Stimulated activated naive CD8-positive, alpha-beta T cell treated with anti-CD3 and anti-CD28 coated beads, Interleukin-15, Interleukin-2, amounts not matched to agents 100 ng/mL and 50 ng/mL, for 24 hours (primary cell): ENCODE data around the gene DCTN5.
"Not testable (repeated sequence)": the region's sequence is repeated elsewhere in the genome, so short reads cannot be mapped to it uniquely, and the experiment has no call there.

Experiments
- H3K27ac Mint-ChIP-seq: one replicate; pipeline ENCODE4 v1.8.0; 2021; ENCODE audit warnings: mild to moderate bottlenecking, mixed read lengths
- H3K27me3 Mint-ChIP-seq: one replicate; pipeline ENCODE4 v1.8.0; 2021; ENCODE audit warnings: mixed read lengths
- H3K36me3 Mint-ChIP-seq: one replicate; pipeline ENCODE4 v1.8.0; 2021; ENCODE audit warnings: low read depth, mixed read lengths
- H3K4me1 Mint-ChIP-seq: one replicate; pipeline ENCODE4 v1.8.0; 2021; ENCODE audit warnings: low read depth, mixed read lengths
- H3K4me3 Mint-ChIP-seq: one replicate; pipeline ENCODE4 v1.8.0; 2021; ENCODE audit warnings: mild to moderate bottlenecking, mixed read lengths
- H3K9me3 Mint-ChIP-seq: one replicate; pipeline ENCODE4 v1.8.0; 2021; ENCODE audit warnings: mixed read lengths

The DCTN5 gene

DNA sequence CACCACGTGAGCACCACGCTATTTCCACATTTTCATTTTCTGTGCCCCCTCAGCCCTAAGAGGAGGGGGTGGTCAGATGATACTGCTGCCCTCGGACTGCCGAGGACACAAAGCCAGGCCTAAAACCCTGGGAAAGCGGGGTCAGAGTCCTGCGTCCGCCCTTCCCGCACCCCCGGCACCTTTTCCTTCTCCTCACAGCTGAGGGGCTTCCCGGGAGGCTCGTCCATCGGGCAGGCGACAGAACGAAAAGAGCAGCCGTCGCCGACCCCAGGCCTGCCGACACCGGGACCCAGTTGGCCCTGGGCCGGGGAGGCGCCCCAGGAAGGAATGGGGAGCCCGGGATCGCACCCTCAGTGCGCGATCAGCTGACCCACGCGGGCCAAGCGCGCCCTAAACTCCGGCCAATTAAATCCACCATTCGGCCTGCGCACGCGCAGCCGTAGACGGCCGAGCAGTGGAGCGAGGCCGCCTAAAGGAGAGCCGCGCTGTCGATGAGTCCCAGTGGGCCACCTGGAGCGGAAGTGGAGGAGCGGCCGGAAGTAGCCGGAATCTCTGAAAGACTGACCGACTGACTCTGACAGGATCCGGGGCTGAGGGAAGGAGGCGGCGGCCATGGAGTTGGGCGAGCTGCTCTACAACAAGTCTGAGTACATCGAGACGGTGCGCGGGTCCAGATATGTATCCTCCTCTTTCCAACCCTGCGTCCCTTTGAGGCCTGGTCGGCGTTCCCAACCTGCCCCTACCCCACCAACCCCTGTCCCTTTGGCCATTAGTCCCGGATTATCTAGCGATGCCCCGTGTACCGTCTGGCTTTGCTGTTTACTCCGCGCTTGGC, at the start of gene DCTN5, which contains the start of gene PALB2:
Gene DCTN5, plus strand, starts transcription at position 536 of the 835 bp plus-strand sequence. Its CDS starts 77 bp downstream, at position 613.
Gene PALB2, minus strand, starts transcription at position 380 of the 835 bp plus-strand sequence. Its CDS starts 153 bp downstream, at position 227.
- H3K4me3 Mint-ChIP-seq, result peak within 1 kb of the TSS; percentile 98
- peak within 1 kb of the TSS; percentile 93 for H3K27ac Mint-ChIP-seq
- peaks cover 47% of the 10 kb centered on the region for H3K36me3 Mint-ChIP-seq
- H3K4me1 Mint-ChIP-seq, result peaks cover 34% of the 10 kb centered on the region
- H3K27me3 Mint-ChIP-seq, result no peaks in the 10 kb centered on the region
- H3K9me3 Mint-ChIP-seq, result no peaks in the 10 kb centered on the region

- peaks cover 29% of the 10 kb centered on the region for H3K4me1 Mint-ChIP-seq
- peak overlapping the region; percentile 86 for H3K4me3 Mint-ChIP-seq
- H3K27ac Mint-ChIP-seq, result peak overlapping the region; percentile 52
Measured at GRCh38 chr16:23594186-23594585, 47.1 kb upstream of the DCTN5 start.

DNA sequence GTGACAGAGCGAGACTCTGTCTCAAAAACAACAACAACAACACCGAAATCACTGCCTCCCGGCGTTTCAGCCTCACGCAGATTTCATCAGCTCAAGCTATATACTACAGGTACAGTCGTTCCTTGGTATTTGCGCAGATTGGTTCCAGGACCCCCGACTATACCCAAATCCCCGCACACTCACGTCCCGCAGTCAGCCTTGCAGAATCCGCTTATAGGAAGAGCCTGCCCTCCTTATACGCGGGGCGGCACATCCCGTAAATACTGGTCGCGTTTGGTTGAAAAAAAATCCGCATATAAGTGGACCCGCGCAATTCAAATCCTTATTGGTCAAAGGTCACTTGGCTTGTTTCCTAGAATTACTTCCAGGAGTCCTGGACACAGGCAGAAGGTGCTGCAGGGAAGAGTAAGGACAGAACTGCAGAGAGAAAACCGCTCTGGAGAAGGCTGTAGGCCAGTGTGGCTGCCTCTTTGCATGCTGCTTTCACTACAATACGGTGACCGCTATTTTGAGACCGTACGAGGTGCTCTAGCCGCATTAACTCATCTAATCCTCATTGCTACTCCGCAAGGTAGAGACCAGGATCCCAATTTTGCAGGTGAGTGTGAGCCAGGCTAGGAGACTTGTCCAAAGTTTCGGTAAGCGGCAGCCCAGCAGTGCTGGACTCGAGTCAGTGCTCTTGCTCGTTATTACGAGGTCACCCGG, 45.9 kb upstream of the DCTN5 start:
- Mint-ChIP-seq H3K36me3 (peaks cover 25% of the 10 kb centered on the region), H3K27me3 (no peaks in the 10 kb centered on the region), H3K4me1 (peaks cover 29% of the 10 kb centered on the region)

More at GRCh38 chr16:23594186-23594585, 47.1 kb upstream of the DCTN5 start:
- Mint-ChIP-seq H3K27me3 (no peaks in the 10 kb centered on the region), H3K9me3 (no peaks in the 10 kb centered on the region), H3K36me3 (peaks cover 29% of the 10 kb centered on the region)

GRCh38 chr16:23595951-23596720, 45.1 kb upstream of the DCTN5 start, which contains the start of gene NDUFAB1:
TSS of gene NDUFAB1 (minus strand) at chr16:23596316. CDS start at chr16:23596290, 26 bp downstream.
- H3K27ac Mint-ChIP-seq, result peak within 1 kb of the TSS; percentile 70
- H3K27me3 Mint-ChIP-seq, result no peaks in the 10 kb centered on the region
- H3K4me3 Mint-ChIP-seq, result peak within 1 kb of the TSS; percentile 86
- peaks cover 29% of the 10 kb centered on the region for H3K4me1 Mint-ChIP-seq
- H3K9me3 Mint-ChIP-seq, result no peaks in the 10 kb centered on the region
- peaks cover 29% of the 10 kb centered on the region for H3K36me3 Mint-ChIP-seq

More for the DNA sequence above, 45.9 kb upstream of the DCTN5 start:
- H3K27ac Mint-ChIP-seq, result peak overlapping the region; percentile 67
- peak overlapping the region; percentile 86 for H3K4me3 Mint-ChIP-seq
- H3K9me3 Mint-ChIP-seq, result no peaks in the 10 kb centered on the region

GRCh38 chr16:23597003-23597756, 44.1 kb upstream of the DCTN5 start:
- peaks cover 29% of the 10 kb centered on the region for H3K4me1 Mint-ChIP-seq
- no peaks in the 10 kb centered on the region for H3K27me3 Mint-ChIP-seq
- peaks cover 23% of the 10 kb centered on the region for H3K36me3 Mint-ChIP-seq
- H3K9me3 Mint-ChIP-seq, result no peaks in the 10 kb centered on the region
- no peak overlapping the region for H3K4me3 Mint-ChIP-seq
- H3K27ac Mint-ChIP-seq, result peak overlapping the region; percentile 21

GRCh38 chr16:23607726-23608125, 33.5 kb upstream of the DCTN5 start:
- Mint-ChIP-seq H3K4me1 (no peaks in the 10 kb centered on the region), H3K9me3 (no peaks in the 10 kb centered on the region), H3K27ac (no peak overlapping the region), H3K4me3 (no peak overlapping the region), H3K27me3 (no peaks in the 10 kb centered on the region), H3K36me3 (peaks cover 29% of the 10 kb centered on the region)

GRCh38 chr16:23608194-23608593, 33.1 kb upstream of the DCTN5 start:
- Mint-ChIP-seq H3K4me1 (no peaks in the 10 kb centered on the region), H3K27me3 (no peaks in the 10 kb centered on the region), H3K36me3 (peaks cover 26% of the 10 kb centered on the region), H3K9me3 (no peaks in the 10 kb centered on the region), H3K4me3 (no peak overlapping the region), H3K27ac (no peak overlapping the region)

DNA sequence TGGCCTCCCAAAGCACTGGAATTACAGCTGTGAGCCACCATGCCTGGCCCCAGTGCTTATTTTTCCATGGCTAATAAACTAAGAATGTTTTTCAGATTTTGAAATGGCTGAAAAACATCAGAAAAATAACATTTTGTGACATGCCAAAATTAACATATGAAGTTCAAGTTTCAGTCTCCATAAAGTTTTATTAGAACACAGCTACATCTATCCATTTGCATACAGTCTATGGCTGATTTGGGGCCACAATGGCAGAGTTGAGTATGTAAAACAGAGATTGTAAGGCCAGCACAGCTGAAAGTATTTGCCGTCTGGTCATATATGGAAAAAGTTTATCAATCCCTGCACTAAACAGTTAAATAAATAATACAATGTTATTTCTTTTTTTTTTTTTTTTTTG, 31.3 kb upstream of the DCTN5 start:
- H3K36me3 Mint-ChIP-seq, result peaks cover 27% of the 10 kb centered on the region

DNA sequence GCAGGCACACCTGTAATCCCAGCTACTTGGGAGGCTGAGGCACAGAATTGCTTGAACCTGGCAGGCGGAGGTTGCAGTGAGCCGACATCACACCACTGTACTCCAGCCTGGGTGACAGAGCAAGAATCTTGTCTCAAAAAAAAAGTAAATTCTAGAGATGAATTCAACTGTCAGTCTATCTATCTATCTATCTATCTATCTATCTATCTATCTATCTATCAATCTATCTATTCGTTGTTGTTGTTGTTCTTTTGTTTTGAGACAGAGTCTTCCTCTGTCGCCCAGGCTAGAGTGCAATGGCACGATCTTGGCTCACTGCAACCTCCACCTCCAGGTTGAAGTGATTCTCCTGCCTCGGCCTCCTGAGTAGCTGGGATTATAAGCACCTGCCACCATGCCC, 30.4 kb upstream of the DCTN5 start:
- not testable (repeated sequence) for H3K4me3 Mint-ChIP-seq, H3K27ac Mint-ChIP-seq, H3K27me3 Mint-ChIP-seq, H3K9me3 Mint-ChIP-seq, H3K4me1 Mint-ChIP-seq
- peaks cover 28% of the 10 kb centered on the region for H3K36me3 Mint-ChIP-seq

More for the DNA sequence above, 31.3 kb upstream of the DCTN5 start:
- Mint-ChIP-seq H3K4me1 (no peaks in the 10 kb centered on the region), H3K27ac (no peak overlapping the region), H3K4me3 (no peak overlapping the region), H3K27me3 (no peaks in the 10 kb centered on the region), H3K9me3 (no peaks in the 10 kb centered on the region)

DNA sequence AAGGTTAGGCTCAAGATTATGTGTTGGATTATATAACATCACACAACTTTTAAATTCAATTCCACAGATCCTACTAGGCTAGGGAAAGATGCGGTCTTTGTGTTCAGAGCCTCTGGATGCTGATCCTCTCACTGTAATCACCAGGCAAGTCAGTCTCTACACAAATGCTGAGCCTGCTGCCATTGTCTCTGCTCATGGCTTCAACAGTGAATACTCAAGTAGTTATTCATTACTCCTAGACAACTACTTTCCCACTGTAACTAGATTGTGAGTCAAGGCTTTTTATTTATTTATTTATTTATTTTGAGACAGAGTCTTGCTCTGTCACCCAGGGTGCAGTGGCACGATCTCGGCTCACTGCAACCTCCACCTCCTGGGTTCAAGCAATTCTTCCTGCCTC, 29.3 kb upstream of the DCTN5 start:
- Mint-ChIP-seq H3K27me3 (no peaks in the 10 kb centered on the region), H3K4me1 (no peaks in the 10 kb centered on the region), H3K27ac (no peak overlapping the region), H3K36me3 (peaks cover 32% of the 10 kb centered on the region), H3K4me3 (no peak overlapping the region), H3K9me3 (no peaks in the 10 kb centered on the region)

DNA sequence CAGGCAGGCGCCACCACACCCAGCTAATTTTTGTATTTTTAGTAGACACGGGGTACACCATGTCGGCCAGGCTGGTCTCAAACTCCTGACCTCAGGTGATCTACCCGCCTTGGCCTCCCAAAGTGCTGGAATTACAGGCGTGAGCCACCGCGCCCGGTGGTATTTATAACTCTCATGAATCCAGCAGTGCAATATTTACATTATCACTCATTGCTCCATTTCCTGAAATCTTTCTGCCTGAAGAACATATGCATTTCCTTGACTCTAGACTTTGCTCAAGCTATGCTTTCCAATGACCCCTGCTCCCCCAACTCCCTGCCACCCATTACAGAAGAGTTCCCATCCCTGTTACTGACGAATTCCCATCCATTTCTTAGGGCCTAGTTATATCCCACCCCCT, 25.5 kb upstream of the DCTN5 start:
- Mint-ChIP-seq H3K4me3 (no peak overlapping the region), H3K27me3 (no peaks in the 10 kb centered on the region), H3K36me3 (peaks cover 53% of the 10 kb centered on the region), H3K9me3 (no peaks in the 10 kb centered on the region), H3K27ac (no peak overlapping the region), H3K4me1 (no peaks in the 10 kb centered on the region)

DNA sequence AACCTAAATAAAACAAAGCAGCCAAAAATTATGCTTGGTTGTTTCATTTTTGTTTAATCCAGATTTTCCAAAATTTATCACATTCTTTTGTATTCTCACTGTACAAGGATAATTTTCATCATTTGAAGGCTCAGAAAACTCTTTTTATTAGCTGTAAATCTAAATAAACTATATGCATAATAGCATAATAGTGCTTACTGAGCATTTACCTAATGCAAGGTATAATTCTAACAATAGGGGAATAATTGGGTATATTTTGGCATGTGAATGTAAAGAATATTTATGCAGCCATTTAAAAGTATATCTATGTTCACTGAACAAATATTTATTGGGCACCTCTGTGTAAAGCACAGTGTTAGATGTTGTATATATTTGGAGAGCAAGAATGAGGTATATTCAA, 17.2 kb upstream of the DCTN5 start:
- H3K4me1 Mint-ChIP-seq, result no peaks in the 10 kb centered on the region
- H3K9me3 Mint-ChIP-seq, result no peaks in the 10 kb centered on the region
- no peaks in the 10 kb centered on the region for H3K27me3 Mint-ChIP-seq
- no peak overlapping the region for H3K27ac Mint-ChIP-seq
- no peak overlapping the region for H3K4me3 Mint-ChIP-seq
- H3K36me3 Mint-ChIP-seq, result peaks cover 76% of the 10 kb centered on the region

DNA sequence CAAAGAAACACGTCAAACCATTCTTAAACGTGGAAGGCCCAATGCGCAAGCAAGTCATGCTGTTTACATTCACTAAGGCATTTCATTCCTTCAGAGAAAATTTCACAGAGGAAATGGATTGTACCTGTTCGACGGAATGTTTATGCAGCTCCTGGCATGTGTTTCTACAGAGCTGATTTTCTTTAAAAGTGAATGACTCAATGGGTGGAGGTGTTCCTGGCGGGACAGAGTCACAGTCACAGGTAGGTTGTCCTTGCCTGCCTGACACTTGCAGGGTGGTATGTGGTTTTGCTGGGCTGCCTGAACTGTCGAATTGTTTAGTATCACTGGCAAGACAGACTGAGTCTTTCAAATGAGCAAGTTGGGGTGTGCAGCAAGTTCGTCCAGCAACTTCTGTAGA, 11.8 kb upstream of the DCTN5 start:
- peaks cover 67% of the 10 kb centered on the region for H3K36me3 Mint-ChIP-seq
- H3K27me3 Mint-ChIP-seq, result no peaks in the 10 kb centered on the region
- no peak overlapping the region for H3K4me3 Mint-ChIP-seq
- H3K4me1 Mint-ChIP-seq, result peaks cover 4% of the 10 kb centered on the region
- no peak overlapping the region for H3K27ac Mint-ChIP-seq
- no peaks in the 10 kb centered on the region for H3K9me3 Mint-ChIP-seq

DNA sequence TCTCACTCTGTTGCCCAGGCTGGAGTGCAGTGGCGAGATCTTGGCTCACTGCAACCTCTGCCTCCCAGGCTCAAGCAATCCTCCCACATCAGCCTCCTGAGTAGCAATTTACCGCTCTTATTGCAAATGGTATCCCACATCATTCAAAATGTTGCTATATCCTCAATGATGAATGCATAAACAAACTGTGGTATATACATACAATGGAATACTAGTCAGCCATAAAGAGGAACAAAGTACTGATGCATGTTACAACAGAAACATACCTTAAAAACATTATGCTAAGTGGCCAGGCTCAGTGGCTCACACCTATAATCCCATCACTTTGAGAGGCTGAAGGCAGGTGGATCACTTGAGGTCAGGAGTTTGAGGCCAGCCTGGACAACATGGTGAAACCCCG, 9.4 kb upstream of the DCTN5 start:
- H3K36me3 Mint-ChIP-seq, result peaks cover 72% of the 10 kb centered on the region
- not testable (repeated sequence) for H3K9me3 Mint-ChIP-seq, H3K27ac Mint-ChIP-seq, H3K27me3 Mint-ChIP-seq, H3K4me1 Mint-ChIP-seq, H3K4me3 Mint-ChIP-seq
